ENCODE data around the gene MAP4K2. TPM values are rescaled to one million over a fixed set of nuclear protein-coding genes. Genes with fewer than 3 reads are reported as not detected.

Gene MAP4K2
- total RNA-seq (2016; rRNA removed; fragmentation: Illumina TruSeq; extraction: Trizol) (7.8 and 8.3 TPM in 2 replicates), polyA plus RNA-seq (2011; rRNA removed) (15.5 and 17.6 TPM in 2 replicates), polyA minus RNA-seq (2011; rRNA and poly(A)+ RNA removed; ENCODE audit: low replicate concordance) (25.9 and 40.8 TPM in 2 replicates), Bru-seq, nascent RNA (percentile 37 among the genes with signal in this experiment), BruChase-seq, experiment 1, labeled RNA remaining after a 6-hour chase (percentile 47 among the genes with signal in this experiment), BruChase-seq, experiment 2, labeled RNA remaining after a 2-hour chase (percentile 43 among the genes with signal in this experiment)
- total RNA-seq (2016; cell fraction: cytosol; rRNA removed; fragmentation: Illumina TruSeq; extraction: Trizol; ENCODE audit: low read depth) = 3.5 and 4.1 TPM in 2 replicates
- 4.8 and 7.6 TPM in 2 replicates for total RNA-seq (2016; cell fraction: insoluble cytoplasmic fraction; rRNA removed; fragmentation: Illumina TruSeq; extraction: Trizol)
- 10.9 and 11.1 TPM in 2 replicates for total RNA-seq (2016; cell fraction: membrane; rRNA removed; fragmentation: Illumina TruSeq; extraction: Trizol)
- 6.7 and 7.4 TPM in 2 replicates for total RNA-seq (2016; cell fraction: nucleus; rRNA removed; fragmentation: Illumina TruSeq; extraction: Trizol)
- polyA plus RNA-seq (2011; cell fraction: cytosol; rRNA removed) = 7.7 and 11.1 TPM in 2 replicates
- 71.3 and 101 TPM in 2 replicates for polyA plus RNA-seq (2011; cell fraction: nucleus; rRNA removed)
- 8.7 and 10.1 TPM in 2 replicates for polyA plus RNA-seq (2012)
- polyA plus RNA-seq (2016; cell fraction: cytosol; fragmentation: Illumina TruSeq; extraction: Trizol; ENCODE audit: low read depth) = 5.1 and 6.2 TPM in 2 replicates
- 7.8 and 9.1 TPM in 2 replicates for polyA plus RNA-seq (2016; cell fraction: insoluble cytoplasmic fraction; fragmentation: Illumina TruSeq; extraction: Trizol; ENCODE audit: low read depth)
- polyA plus RNA-seq (2016; cell fraction: membrane; fragmentation: Illumina TruSeq; extraction: Trizol; ENCODE audit: low read depth) = 9.5 and 11.8 TPM in 2 replicates
- 20.0 and 20.1 TPM in 2 replicates for polyA plus RNA-seq (2016; cell fraction: nucleus; fragmentation: Illumina TruSeq; extraction: Trizol; ENCODE audit: insufficient read depth, low read depth)
- 4.3 and 6.6 TPM in 2 replicates for polyA minus RNA-seq (2011; cell fraction: cytosol; rRNA and poly(A)+ RNA removed)
- 8.7 and 10.9 TPM in 2 replicates for polyA minus RNA-seq (2011; cell fraction: nucleus; rRNA and poly(A)+ RNA removed)
- long read RNA-seq, experiment 1, full-length matches to known transcripts = 3 of 5 reads
- long read RNA-seq, experiment 1, partial matches to known transcripts = 0 of 5 reads
- long read RNA-seq, experiment 1, other reads (novel, unspliced or antisense) = 2 of 5 reads
- long read RNA-seq, experiment 2, full-length matches to known transcripts = 4 of 18 reads
- long read RNA-seq, experiment 2, partial matches to known transcripts = 5 of 18 reads
- long read RNA-seq, experiment 2, other reads (novel, unspliced or antisense) = 9 of 18 reads

DNA sequence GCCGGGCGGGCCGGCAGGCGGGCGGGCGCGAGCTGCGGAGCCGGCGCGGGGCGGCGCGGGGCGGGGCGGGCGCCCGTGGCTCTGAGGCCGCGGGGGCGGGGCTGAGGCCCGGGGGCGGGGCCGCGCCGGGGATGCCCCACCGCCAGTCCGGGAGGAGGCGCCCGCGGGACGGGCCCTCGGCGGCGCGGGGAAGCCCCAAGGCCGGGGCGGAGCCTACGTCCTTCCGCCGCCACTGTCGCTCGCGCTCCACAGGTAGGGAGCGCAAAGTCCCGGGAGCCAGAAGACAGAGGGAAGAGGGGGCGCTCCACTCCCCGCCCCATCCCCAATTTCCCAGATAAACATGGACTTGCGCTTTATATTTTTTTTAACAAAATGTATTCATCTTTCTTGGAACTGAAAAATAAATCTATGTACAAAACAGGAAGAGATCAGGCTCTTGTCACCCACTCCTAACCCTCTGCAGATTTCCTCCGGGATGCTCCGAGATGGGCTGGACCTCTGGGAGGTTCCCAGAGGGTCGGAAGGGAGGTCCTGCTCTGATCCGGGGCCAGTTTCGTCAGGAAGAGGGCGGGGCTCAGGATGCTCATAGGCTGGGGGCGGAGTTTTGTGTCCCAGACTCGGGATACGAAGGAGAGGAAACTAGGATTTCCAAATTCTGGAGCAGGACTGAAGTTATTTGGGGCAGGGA, at the start of gene MAP4K2:
Gene MAP4K2 (minus strand): TSS at position 57 of the 688 bp plus-strand sequence. CDS start 65 bp downstream, outside the sequence.
- H3K36me3 ChIP-seq (replicated peaks in 1 of 2; ENCODE audit: control insufficient read depth in 1 of 2, insufficient read depth in 2 of 2, low read length in 2 of 2) = peaks cover 9 to 27% of the 10 kb centered on the region in 2 experiments; a peak in 4 of 5 replicates
- no peaks in the 10 kb centered on the region for H3K9me3 ChIP-seq (ENCODE audit: low read length)
- FAIRE-seq = no peak
- H3K9ac ChIP-seq (ENCODE audit: insufficient read depth, low read depth, low read length) = peak within 1 kb of the TSS; percentile 59
- DNase-seq (ENCODE audit: low spot score) = peak; percentile 70
- POLR2A ChIA-PET = interaction anchor here (1.2 to 2.3 kb wide), 2 partner anchors 25 to 40 kb away, joined by 5 to 10 read pairs; partner anchors contain the start of genes CDC42BPG and SF1
- intact Hi-C loops (cut with micrococcal nuclease; ENCODE audit: unreplicated experiment) = loop anchor here (2.0 to 5.0 kb wide), 2 partner anchors 25 to 44 kb away; partner anchors contain the start of gene SF1
- H4K20me1 ChIP-seq (ENCODE audit: insufficient read depth, low read length) = no peaks in the 10 kb centered on the region
- peaks cover 56% of the 10 kb centered on the region for H3K4me1 ChIP-seq (ENCODE audit: insufficient read depth, low read length)
- BruUV-seq (replicated peaks) = no TSS peak
- H2AFZ ChIP-seq (ENCODE audit: low read length) = no peak within 1 kb of the TSS
- peak within 1 kb of the TSS; percentile 63 for H3K27ac ChIP-seq (ENCODE audit: extremely low read length, insufficient read depth, low read length)
- no peaks in the 10 kb centered on the region for H3K79me2 ChIP-seq (ENCODE audit: insufficient read depth, low read length)
- peak within 1 kb of the TSS; percentile 75 for H3K4me2 ChIP-seq (ENCODE audit: low read depth, low read length)
- H3K4me3 ChIP-seq (replicated peaks in 1 of 3; ENCODE audit: insufficient read depth in 1 of 3, low read depth in 2 of 3, low read length in 3 of 3) = peak within 1 kb of the TSS; percentile 61 to 74 (median 66)
- peak; percentile 76 for ATAC-seq
- CTCF ChIA-PET (ENCODE audit: low intra/inter-chr PET ratio, low total read pairs) = no interaction called here
- WGBS (ENCODE audit: low lambda C conversion rate) = under 1% methylated on average over 29 of the region's 58 CpGs
- in situ Hi-C loops (cut with HindIII; ENCODE audit: extremely low pct_ligation_motif_present, low pct_unique_long_range_greater_than_20kb) = loop anchor here (5.0 kb wide), 1 partner anchor 39 kb away; the partner anchor contains the start of gene CDC42BPG
- no peaks in the 10 kb centered on the region for H3K27me3 ChIP-seq (ENCODE audit: control insufficient read depth in 1 of 2, insufficient read depth in 2 of 2, low read length in 2 of 2)
- TF ChIP-seq PHF21A (CRISPR knock-in tag; IDR thresholded peaks at IDR 0.05) (0 out of 2 replicates have a peak, but pooled peaks have one; percentile 29), ZC3H13 (CRISPR knock-in tag; IDR thresholded peaks at IDR 0.05) (peak; percentile 77; the same call in 1 of the 2 replicates), KDM2A (CRISPR knock-in tag; IDR thresholded peaks at IDR 0.05; ENCODE audit: borderline replicate concordance, low read depth) (peak; percentile 86; the same call in 1 of the 2 replicates), ZFY (CRISPR knock-in tag; IDR thresholded peaks at IDR 0.05) (peak; percentile 52; the same call in 1 of the 2 replicates), MEIS2 (CRISPR knock-in tag; IDR thresholded peaks at IDR 0.05) (peak; percentile 23; the same call in 1 of the 2 replicates), POLR2AphosphoS5 (IDR thresholded peaks at IDR 0.05; ENCODE audit: low read depth, low read length) (peak; percentile 40; the same call in 1 of the 2 replicates), SALL1 (CRISPR knock-in tag; IDR thresholded peaks at IDR 0.05) (peak; percentile 15; the same call in 1 of the 2 replicates), MED8 (CRISPR knock-in tag; IDR thresholded peaks at IDR 0.05; ENCODE audit: insufficient replicate concordance) (no peak)
- TF ChIP-seq, protein P1, sequence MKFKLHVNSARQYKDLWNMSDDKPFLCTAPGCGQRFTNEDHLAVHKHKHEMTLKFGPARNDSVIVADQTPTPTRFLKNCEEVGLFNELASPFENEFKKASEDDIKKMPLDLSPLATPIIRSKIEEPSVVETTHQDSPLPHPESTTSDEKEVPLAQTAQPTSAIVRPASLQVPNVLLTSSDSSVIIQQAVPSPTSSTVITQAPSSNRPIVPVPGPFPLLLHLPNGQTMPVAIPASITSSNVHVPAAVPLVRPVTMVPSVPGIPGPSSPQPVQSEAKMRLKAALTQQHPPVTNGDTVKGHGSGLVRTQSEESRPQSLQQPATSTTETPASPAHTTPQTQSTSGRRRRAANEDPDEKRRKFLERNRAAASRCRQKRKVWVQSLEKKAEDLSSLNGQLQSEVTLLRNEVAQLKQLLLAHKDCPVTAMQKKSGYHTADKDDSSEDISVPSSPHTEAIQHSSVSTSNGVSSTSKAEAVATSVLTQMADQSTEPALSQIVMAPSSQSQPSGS (CRISPR knock-in tag; IDR thresholded peaks at IDR 0.05) = no peak
- TF ChIP-seq, protein P2, sequence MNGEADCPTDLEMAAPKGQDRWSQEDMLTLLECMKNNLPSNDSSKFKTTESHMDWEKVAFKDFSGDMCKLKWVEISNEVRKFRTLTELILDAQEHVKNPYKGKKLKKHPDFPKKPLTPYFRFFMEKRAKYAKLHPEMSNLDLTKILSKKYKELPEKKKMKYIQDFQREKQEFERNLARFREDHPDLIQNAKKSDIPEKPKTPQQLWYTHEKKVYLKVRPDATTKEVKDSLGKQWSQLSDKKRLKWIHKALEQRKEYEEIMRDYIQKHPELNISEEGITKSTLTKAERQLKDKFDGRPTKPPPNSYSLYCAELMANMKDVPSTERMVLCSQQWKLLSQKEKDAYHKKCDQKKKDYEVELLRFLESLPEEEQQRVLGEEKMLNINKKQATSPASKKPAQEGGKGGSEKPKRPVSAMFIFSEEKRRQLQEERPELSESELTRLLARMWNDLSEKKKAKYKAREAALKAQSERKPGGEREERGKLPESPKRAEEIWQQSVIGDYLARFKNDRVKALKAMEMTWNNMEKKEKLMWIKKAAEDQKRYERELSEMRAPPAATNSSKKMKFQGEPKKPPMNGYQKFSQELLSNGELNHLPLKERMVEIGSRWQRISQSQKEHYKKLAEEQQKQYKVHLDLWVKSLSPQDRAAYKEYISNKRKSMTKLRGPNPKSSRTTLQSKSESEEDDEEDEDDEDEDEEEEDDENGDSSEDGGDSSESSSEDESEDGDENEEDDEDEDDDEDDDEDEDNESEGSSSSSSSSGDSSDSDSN (CRISPR knock-in tag; IDR thresholded peaks at IDR 0.05) = peak; percentile 54; the same call in 1 of the 2 replicates
- TF ChIP-seq, protein P3, sequence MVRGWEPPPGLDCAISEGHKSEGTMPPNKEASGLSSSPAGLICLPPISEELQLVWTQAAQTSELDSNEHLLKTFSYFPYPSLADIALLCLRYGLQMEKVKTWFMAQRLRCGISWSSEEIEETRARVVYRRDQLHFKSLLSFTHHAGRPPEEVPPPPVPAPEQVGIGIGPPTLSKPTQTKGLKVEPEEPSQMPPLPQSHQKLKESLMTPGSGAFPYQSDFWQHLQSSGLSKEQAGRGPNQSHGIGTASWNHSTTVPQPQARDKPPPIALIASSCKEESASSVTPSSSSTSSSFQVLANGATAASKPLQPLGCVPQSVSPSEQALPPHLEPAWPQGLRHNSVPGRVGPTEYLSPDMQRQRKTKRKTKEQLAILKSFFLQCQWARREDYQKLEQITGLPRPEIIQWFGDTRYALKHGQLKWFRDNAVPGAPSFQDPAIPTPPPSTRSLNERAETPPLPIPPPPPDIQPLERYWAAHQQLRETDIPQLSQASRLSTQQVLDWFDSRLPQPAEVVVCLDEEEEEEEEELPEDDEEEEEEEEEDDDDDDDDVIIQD (CRISPR knock-in tag; IDR thresholded peaks at IDR 0.05; ENCODE audit: low read depth) = no peak
